ENCODE data around the gene LBHD2.

The LBHD2 gene

GRCh38 chr14:103131580-103131979 is 47.6 kb downstream of the LBHD2 start:
- CTCF ChIA-PET, result interaction anchor here (0.6 to 1.3 kb wide), 3 partner anchors 26 to 161 kb away, joined by 4 read pairs; no protein-coding TSS in a partner anchor
- no peak for TF ChIP-seq CTCF (conservative IDR thresholded peaks at IDR 0.05; ENCODE audit: low read depth)
- H3K27ac ChIP-seq, result peak overlapping the region; percentile 97
- no peak for DNase-seq (ENCODE audit: low spot score)
- POLR2A ChIA-PET (ENCODE audit: low non-redundant PET), result no interaction called here

GRCh38 chr14:103132381-103133209 is 48.6 kb downstream of the LBHD2 start:
- no peak for DNase-seq (ENCODE audit: low spot score)
- TF ChIP-seq CTCF (conservative IDR thresholded peaks at IDR 0.05; ENCODE audit: low read depth), result no peak
- peak overlapping the region; percentile 97 for H3K27ac ChIP-seq
- ChIA-PET POLR2A (ENCODE audit: low non-redundant PET) (no interaction called here), CTCF (no interaction called here)

- peak overlapping the region; percentile 97 for H3K27ac ChIP-seq
- no peak for DNase-seq (ENCODE audit: low spot score)
- CTCF ChIA-PET, result interaction anchor here (0.8 kb wide), 1 partner anchor 28 kb away, joined by 3 read pairs; no protein-coding TSS in a partner anchor
- POLR2A ChIA-PET (ENCODE audit: low non-redundant PET), result no interaction called here
- no peak for TF ChIP-seq CTCF (conservative IDR thresholded peaks at IDR 0.05; ENCODE audit: low read depth)
Observed at GRCh38 chr14:103133210-103134140, 49.5 kb downstream of the LBHD2 start.

- POLR2A ChIA-PET (ENCODE audit: low non-redundant PET), result no interaction called here
- CTCF ChIA-PET, result no interaction called here
- DNase-seq (ENCODE audit: low spot score), result no peak
- no peak for TF ChIP-seq CTCF (conservative IDR thresholded peaks at IDR 0.05; ENCODE audit: low read depth)
- no peak overlapping the region for H3K27ac ChIP-seq
Observed at GRCh38 chr14:103134405-103134804, 50.4 kb downstream of the LBHD2 start.

GRCh38 chr14:103134919-103135318 is 50.9 kb downstream of the LBHD2 start:
- TF ChIP-seq CTCF (conservative IDR thresholded peaks at IDR 0.05; ENCODE audit: low read depth), result no peak
- peak overlapping the region; percentile 74 for H3K27ac ChIP-seq
- CTCF ChIA-PET, result no interaction called here
- POLR2A ChIA-PET (ENCODE audit: low non-redundant PET), result no interaction called here
- no peak for DNase-seq (ENCODE audit: low spot score)

Data from RWPE1 (cell line).